ENCODE results near the gene UBR1.

- TF ChIP-seq POLR2A (IDR thresholded peaks at IDR 0.05): no peak
- TF ChIP-seq CTCF (IDR thresholded peaks at IDR 0.05): no peak
These were observed 185.9 kb downstream of the UBR1 start for GRCh38 chr15:42919799-42920518.
